NB4 (cell line): ENCODE results near the gene C14orf93.

ENCODE experiments used
- DNase-seq: peaks from one replicate; pipeline ENCODE4 v3.0.0; 2010; ENCODE audit warnings: low read depth
- H3K4me3 ChIP-seq: one replicate; pipeline ENCODE4 v1.5.1; 2011; ENCODE audit warnings: mild to moderate bottlenecking, low read depth, low read length, moderate library complexity
- MYC ChIP-seq: IDR thresholded peaks from 2 replicates; pipeline ENCODE4 v1.6.1; 2011; ENCODE audit warnings: low read depth, low read length
- POLR2A ChIP-seq: IDR thresholded peaks from 2 replicates; pipeline ENCODE4 v1.6.1; 2011; ENCODE audit warnings: mild to moderate bottlenecking; ENCODE audit not compliant: insufficient read length; ENCODE audit errors: extremely low read depth
- TF ChIP-seq, protein P1 (sequence below): IDR thresholded peaks from one replicate; pipeline ENCODE4 v1.5.1; 2012; ENCODE audit warnings: low read depth, low read length
- TF ChIP-seq, protein P2 (sequence below): IDR thresholded peaks from 2 replicates; pipeline ENCODE4 v1.6.1; 2011; ENCODE audit warnings: low read depth, low read length

The C14orf93 gene

DNA sequence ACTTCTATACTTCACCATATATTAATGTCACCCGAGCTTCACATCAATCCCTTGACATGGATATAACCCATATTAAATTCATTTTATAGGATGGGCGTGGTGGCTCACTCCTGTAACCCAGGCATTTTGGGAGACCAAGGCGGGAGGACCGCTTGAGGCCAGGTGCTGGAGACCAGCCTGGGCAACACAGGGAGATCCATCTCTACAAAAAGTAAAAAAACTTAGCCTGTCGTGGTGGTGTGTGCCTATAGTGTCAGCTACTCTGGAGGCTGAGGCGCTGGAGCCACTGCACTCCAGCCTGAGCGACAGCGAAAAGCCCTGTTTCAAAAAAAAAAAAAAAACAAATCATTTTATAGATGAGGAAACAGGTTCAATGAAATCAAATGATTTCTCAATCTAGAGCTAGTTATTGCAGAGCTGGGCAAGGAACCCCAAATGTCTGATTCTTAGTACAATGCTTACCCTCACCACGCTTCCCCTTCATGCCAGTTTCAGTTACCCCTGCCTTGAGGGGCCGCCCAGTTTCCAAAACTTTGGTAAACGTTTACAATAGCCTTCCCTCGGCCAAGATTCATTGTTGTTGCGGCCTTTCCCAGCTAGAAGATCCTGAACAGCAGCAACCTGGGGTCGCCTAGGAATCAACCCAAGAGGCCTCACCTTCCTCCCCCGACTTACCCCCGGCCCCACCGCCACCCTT is 24.0 kb upstream of the C14orf93 start:
- peak overlapping the region; percentile 97 for H3K4me3 ChIP-seq
- no peak for DNase-seq
- TF ChIP-seq MYC (peak; percentile 1; the same call in 1 of the 2 replicates), POLR2A (no peak)

DNA sequence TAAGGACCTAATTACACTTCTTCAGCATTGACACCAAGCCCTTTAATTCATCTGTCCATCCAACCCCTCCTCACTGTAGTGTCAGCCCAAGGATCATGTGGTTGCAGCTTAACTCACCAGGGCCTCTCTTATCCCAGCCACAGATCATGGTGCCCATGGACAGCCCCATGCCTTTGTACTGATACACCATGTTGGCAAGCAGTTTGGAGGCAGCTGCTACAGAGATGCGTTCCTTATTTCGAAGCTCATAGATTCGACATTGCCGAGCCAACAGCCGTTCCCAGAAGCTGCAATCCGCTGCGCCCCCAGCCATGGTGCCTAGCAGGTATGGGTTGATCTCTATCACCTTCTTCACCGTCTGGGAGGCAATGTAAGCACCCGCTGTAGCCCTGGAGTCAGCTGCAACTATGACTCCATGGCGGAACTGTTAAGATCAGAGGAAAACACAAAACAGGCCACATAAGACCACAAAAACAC is 23.3 kb upstream of the C14orf93 start:
- H3K4me3 ChIP-seq: peak overlapping the region; percentile 97
- TF ChIP-seq POLR2A (no peak), MYC (no peak)
- TF ChIP-seq, protein P1, sequence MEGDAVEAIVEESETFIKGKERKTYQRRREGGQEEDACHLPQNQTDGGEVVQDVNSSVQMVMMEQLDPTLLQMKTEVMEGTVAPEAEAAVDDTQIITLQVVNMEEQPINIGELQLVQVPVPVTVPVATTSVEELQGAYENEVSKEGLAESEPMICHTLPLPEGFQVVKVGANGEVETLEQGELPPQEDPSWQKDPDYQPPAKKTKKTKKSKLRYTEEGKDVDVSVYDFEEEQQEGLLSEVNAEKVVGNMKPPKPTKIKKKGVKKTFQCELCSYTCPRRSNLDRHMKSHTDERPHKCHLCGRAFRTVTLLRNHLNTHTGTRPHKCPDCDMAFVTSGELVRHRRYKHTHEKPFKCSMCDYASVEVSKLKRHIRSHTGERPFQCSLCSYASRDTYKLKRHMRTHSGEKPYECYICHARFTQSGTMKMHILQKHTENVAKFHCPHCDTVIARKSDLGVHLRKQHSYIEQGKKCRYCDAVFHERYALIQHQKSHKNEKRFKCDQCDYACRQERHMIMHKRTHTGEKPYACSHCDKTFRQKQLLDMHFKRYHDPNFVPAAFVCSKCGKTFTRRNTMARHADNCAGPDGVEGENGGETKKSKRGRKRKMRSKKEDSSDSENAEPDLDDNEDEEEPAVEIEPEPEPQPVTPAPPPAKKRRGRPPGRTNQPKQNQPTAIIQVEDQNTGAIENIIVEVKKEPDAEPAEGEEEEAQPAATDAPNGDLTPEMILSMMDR: no peak
- TF ChIP-seq, protein P2, sequence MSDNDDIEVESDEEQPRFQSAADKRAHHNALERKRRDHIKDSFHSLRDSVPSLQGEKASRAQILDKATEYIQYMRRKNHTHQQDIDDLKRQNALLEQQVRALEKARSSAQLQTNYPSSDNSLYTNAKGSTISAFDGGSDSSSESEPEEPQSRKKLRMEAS: no peak

DNA sequence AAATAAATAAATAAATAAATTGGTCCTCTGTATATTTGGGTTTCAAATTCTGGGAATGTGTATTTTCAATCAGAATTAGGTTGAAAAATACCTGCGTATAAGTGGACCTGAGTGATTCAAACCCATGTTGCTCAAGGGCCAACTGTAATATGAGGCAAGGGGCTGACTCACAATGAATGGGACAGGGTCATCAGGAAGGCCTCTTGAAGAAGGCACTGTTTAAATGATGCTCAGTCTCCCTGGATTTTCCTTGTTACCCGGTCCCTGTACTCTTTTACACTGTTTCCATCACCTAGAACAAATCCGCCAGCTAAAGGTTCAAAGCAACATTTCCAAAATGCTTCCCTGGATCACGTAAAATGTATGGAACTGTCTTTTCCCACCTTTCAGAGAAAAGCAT is 21.0 kb upstream of the C14orf93 start:
- no peak for TF ChIP-seq MYC
- TF ChIP-seq, protein P2: no peak
- TF ChIP-seq POLR2A: no peak
- TF ChIP-seq, protein P1: no peak
- no peak for DNase-seq
- no peak overlapping the region for H3K4me3 ChIP-seq

More for the DNA sequence above, 23.3 kb upstream of the C14orf93 start:
- DNase-seq: no peak

DNA sequence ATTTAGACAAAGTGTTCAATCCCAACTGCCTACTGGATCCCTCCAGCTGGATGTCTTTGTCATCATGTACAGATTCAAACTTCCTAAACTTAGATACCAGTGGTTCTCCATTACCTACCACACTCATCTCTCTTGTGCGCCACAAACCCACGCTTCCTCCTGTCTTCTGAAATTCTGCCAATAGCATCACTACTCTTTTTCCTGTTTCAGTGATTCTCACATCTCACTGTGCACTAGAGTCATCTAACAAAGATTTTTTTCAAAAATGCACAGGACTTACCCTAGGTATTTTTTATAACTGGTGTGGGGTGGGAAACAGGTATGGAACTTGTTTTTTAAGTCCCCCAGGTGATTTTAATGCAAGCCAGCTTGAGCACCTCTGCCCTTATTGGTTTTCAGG is 18.9 kb upstream of the C14orf93 start:
- H3K4me3 ChIP-seq: no peak overlapping the region
- no peak for DNase-seq
- TF ChIP-seq POLR2A (no peak), MYC (no peak)
- TF ChIP-seq, protein P1: no peak

DNA sequence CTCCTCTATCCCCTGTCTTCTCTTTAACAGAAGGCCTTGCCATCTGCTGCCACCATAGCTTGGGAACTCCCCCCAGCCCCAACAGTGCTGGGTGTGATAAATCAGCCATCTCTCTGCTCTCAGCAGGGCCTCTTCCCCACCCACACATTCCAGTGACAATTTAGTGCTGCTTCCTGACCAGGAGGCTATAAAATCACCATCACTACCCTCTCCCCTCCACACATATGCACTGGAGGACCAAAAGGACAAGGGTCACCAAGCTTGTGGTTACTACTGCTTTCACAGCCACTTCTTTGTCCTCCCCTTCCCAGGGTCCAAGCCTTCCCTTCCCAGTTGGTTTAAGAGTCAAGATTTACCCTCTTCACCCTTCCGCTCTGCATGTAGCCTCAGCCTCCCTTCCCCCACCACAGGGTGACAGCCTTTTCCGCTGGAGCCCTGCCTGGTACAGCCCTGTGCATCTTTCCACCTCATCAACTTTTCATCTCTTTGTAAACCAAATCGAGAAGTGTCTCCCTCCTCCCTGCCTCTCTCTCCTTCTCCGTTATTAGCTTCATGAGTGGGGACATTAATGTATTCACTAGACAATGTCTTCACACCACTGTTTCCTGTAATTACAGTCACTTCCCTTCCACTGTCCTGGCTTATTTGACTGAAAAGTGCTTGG is 15.3 kb upstream of the C14orf93 start:
- no peak for DNase-seq
- H3K4me3 ChIP-seq: no peak overlapping the region
- TF ChIP-seq POLR2A (no peak), MYC (no peak)
- TF ChIP-seq, protein P2: no peak
- TF ChIP-seq, protein P1: no peak

DNA sequence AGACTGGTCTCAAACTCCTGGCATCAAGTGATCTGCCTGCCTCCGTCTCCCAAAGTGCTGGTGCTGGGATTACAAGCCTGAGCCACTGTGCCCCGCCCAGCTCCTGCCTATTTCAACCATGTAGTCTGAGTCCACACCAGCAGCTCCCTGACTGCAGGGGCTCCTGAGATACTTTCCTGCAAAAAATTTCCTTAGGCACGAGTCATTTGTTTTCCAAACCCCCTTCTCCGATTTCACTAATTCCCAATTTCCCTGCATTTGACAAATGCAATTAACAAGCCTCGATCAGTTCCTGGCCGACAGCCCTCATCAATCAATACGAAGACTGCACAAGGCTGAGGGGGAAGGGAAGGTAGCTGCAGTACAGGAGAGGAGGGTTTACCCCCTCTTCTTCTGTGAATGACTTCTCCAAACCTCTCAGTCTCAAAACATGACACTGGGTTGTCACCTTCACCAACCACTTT is 14.7 kb upstream of the C14orf93 start:
- no peak for DNase-seq
- no peak overlapping the region for H3K4me3 ChIP-seq
- TF ChIP-seq, protein P1: no peak
- TF ChIP-seq, protein P2: no peak
- TF ChIP-seq MYC (no peak), POLR2A (no peak)
